ENCODE results near the gene EPN2.

DNA sequence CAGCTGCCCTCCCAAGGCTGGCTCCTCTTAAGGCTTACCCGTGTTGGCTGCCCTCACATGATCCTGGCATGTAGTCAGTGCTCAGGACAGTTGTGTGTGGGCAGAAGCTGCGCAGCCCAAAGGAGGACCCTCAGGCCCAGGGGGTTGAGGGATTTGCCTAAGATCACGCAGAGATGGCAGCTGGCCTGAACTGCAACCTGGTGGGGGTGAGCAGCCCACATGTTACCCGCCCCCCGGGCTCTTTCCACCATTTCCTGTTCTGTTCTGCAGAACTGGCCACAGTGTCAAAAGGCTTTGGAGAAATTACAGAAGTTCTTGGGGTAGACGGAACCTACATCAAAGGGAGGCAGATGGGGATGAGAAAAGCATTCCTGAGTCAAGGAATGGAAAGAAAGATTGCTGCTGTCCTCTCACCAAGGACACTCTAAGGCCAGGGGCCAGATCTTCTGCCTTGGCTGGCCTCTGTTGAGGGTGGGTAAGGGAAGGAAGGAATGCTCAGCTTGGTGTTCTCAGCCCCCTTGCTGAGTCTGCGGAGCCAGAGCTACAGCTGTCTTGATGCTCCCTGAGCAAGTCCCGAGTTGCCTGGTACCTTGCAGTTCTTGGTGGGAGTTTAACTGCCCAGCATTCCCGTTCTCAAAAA lies 53.0 kb downstream of the EPN2 start:
- TF ChIP-seq, protein P1, sequence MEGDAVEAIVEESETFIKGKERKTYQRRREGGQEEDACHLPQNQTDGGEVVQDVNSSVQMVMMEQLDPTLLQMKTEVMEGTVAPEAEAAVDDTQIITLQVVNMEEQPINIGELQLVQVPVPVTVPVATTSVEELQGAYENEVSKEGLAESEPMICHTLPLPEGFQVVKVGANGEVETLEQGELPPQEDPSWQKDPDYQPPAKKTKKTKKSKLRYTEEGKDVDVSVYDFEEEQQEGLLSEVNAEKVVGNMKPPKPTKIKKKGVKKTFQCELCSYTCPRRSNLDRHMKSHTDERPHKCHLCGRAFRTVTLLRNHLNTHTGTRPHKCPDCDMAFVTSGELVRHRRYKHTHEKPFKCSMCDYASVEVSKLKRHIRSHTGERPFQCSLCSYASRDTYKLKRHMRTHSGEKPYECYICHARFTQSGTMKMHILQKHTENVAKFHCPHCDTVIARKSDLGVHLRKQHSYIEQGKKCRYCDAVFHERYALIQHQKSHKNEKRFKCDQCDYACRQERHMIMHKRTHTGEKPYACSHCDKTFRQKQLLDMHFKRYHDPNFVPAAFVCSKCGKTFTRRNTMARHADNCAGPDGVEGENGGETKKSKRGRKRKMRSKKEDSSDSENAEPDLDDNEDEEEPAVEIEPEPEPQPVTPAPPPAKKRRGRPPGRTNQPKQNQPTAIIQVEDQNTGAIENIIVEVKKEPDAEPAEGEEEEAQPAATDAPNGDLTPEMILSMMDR (conservative IDR thresholded peaks at IDR 0.05; ENCODE audit: low read length) = no peak
- no peak for TF ChIP-seq EZH2phosphoT487 (IDR thresholded peaks at IDR 0.05; ENCODE audit: borderline replicate concordance, low read depth, low read length)

All from OCI-LY7 (cell line).